ENCODE measurements around the gene ACVR2A.

ACVR2A gene

GRCh38 chr2:147854557-147855134 lies 9.8 kb downstream of the ACVR2A start:
- in situ Hi-C loops (cut with HindIII; ENCODE audit: low sequenced_read_pairs): no loop called here

DNA sequence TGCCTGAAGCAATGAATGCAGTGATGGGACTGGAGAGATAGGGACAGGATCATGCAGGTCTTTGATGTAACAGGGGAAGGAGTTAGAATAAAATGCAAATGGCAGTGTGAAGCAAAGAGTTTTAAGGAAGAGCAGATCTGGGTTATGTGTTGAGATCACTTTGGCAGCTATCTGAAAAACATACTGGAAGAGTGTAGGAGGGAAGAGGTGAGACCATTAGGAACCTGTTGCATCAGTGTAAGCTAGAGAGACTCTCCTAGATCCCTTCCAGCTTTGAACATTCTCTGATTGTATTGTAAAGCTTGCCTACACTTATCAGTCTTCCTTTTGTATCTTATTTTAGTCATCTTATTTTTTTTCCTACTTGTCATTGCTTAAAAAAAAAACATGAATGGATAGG lies 10.5 kb downstream of the ACVR2A start:
- in situ Hi-C loops (cut with HindIII; ENCODE audit: low sequenced_read_pairs): no loop called here

GRCh38 chr2:147855977-147856376 lies 11.1 kb downstream of the ACVR2A start:
- in situ Hi-C loops (cut with HindIII; ENCODE audit: low sequenced_read_pairs): no loop called here

DNA sequence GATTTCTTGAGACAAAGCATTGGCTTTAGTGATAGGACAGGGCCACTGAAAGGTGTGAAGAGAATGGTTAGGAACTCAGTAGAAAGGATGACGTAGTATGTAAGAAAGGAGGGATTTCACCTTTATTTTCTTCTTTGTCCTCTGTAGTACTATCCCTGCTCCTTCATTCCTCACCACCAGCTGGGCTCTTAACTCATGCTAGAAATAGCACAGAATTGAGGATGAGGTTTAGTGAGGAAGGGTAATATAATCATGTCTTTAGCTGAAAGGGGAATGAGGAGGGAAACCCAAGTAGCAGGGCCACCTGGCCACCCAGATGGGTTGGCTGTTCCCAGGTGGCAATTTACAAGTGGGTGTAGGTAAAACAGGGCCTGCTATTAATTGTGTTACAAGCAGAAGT lies 15.2 kb downstream of the ACVR2A start:
- in situ Hi-C loops (cut with HindIII; ENCODE audit: low sequenced_read_pairs): no loop called here

GRCh38 chr2:147862859-147863516 lies 18.2 kb downstream of the ACVR2A start:
- in situ Hi-C loops (cut with HindIII; ENCODE audit: low sequenced_read_pairs): no loop called here

GRCh38 chr2:147863835-147864234 lies 19.0 kb downstream of the ACVR2A start:
- in situ Hi-C loops (cut with HindIII; ENCODE audit: low sequenced_read_pairs): no loop called here

DNA sequence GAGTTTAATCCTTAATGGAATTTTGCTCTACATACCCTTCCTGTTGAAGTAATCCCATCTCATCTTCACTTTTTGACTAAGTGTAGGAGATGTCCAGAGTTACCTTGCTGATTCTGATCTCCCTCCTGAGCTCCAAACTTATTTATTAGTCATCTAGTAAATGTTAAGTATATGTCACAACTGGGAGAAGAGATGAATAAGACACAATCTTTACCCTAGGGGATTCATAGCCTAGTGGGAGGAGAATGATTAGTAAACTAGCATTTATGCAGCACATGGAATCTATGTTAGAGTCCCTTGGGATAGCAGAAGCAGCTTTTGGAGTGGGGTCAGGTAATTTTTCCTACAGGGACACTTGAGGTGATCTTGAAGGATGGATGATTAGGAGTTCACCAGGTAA lies 20.7 kb downstream of the ACVR2A start:
- in situ Hi-C loops (cut with HindIII; ENCODE audit: low sequenced_read_pairs): no loop called here

GRCh38 chr2:147867050-147867449 lies 22.2 kb downstream of the ACVR2A start:
- in situ Hi-C loops (cut with HindIII; ENCODE audit: low sequenced_read_pairs): no loop called here

DNA sequence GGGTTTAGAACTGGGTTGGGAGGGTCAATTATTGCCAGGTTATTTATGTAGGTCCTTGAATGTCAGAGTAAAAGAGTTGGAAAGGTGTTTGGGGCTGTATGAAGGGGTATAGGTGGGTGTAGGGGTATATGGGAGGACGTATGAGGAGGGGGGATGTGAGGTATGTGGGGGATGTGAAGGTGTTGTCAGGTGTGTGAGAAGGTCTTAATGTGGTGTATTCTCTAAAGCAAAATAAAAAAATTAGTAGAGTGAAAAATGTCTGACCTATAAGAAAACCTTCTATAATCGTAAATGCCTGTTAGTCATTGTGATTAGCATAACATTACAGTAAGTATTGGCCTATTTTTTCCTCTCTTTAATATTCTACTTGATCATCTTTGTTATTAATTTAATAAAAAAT lies 25.1 kb downstream of the ACVR2A start:
- in situ Hi-C loops (cut with HindIII; ENCODE audit: low sequenced_read_pairs): no loop called here

GRCh38 chr2:147872967-147873366 lies 28.1 kb downstream of the ACVR2A start:
- in situ Hi-C loops (cut with HindIII; ENCODE audit: low sequenced_read_pairs): no loop called here

DNA sequence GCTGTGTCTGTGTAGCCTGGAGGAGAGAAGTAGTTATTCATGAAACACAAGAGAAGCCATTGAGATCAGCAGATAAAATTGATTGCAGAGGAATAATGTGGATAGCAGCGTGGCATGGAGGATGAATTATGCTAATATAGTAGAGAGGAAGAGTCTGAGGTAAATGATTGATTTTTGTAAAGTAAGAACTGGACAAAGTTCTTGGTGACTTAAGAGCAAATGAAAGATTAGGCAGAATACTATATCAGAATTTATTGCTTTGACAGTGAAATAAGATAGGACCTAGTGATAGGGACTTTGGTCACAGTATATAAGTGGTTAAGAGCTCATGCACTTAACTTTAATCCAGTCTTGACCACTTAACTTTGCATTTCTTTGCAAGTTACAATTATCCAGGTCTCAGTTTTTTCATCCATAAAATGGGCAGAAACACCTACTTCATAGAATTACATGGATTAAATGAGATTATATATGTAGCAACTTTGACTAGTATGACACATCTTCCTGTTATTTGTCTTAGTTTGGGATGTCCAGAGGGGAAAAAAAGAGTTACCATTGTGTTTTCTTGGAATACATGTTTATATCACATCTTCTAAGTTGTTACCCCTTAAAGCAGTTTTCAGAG lies 29.1 kb downstream of the ACVR2A start:
- in situ Hi-C loops (cut with HindIII; ENCODE audit: low sequenced_read_pairs): no loop called here

DNA sequence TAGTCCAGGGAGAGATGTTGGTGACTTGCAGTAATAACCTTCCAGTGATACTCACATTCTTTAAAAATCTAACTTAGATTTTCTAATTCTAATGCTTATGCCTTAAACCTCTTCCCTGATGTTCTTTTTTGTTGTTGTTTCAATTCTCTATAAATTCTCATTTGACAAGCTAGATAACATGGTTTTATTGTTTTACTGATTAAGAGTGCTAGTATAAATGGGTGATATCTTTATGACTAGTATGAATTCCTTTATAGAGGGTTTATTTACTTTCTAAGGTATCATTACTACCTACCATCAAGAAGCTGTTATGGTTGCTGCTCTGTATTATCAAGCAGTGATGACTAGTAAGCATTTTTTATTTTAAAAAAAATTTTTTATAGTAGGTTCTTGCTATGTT lies 35.0 kb downstream of the ACVR2A start:
- in situ Hi-C loops (cut with HindIII; ENCODE audit: low sequenced_read_pairs): no loop called here

- in situ Hi-C loops (cut with HindIII; ENCODE audit: low sequenced_read_pairs): no loop called here
Measured at GRCh38 chr2:147882631-147883030, 37.8 kb downstream of the ACVR2A start.

GRCh38 chr2:147884830-147885229 lies 40.0 kb downstream of the ACVR2A start:
- in situ Hi-C loops (cut with HindIII; ENCODE audit: low sequenced_read_pairs): no loop called here

DNA sequence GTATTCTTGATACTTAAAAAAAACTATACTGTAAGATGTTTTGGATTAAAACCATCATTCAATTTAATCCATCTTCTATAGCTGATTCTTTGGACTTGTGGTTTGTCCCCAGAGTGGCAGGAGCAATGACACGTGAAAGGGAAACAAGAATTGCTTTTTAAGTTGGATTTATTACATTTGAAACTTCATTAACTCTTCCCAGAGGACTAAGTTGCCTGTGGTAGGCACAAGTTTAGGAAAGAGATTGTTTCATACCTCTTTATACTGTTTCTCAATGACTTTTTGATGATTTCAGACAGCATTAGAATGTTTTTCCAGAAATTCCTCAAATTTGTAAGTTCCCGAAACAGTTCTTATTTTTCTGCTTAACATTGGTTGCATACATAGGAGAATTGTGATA lies 41.3 kb downstream of the ACVR2A start:
- in situ Hi-C loops (cut with HindIII; ENCODE audit: low sequenced_read_pairs): no loop called here

GRCh38 chr2:147888680-147889079 lies 43.9 kb downstream of the ACVR2A start:
- in situ Hi-C loops (cut with HindIII; ENCODE audit: low sequenced_read_pairs): no loop called here

- in situ Hi-C loops (cut with HindIII; ENCODE audit: low sequenced_read_pairs): no loop called here
Measured at GRCh38 chr2:147904051-147904450, 59.2 kb downstream of the ACVR2A start.

- in situ Hi-C loops (cut with HindIII; ENCODE audit: low sequenced_read_pairs): no loop called here
Measured at GRCh38 chr2:147909178-147909577, 64.3 kb downstream of the ACVR2A start.

GRCh38 chr2:147910990-147911473 lies 66.2 kb downstream of the ACVR2A start:
- in situ Hi-C loops (cut with HindIII; ENCODE audit: low sequenced_read_pairs): no loop called here

DNA sequence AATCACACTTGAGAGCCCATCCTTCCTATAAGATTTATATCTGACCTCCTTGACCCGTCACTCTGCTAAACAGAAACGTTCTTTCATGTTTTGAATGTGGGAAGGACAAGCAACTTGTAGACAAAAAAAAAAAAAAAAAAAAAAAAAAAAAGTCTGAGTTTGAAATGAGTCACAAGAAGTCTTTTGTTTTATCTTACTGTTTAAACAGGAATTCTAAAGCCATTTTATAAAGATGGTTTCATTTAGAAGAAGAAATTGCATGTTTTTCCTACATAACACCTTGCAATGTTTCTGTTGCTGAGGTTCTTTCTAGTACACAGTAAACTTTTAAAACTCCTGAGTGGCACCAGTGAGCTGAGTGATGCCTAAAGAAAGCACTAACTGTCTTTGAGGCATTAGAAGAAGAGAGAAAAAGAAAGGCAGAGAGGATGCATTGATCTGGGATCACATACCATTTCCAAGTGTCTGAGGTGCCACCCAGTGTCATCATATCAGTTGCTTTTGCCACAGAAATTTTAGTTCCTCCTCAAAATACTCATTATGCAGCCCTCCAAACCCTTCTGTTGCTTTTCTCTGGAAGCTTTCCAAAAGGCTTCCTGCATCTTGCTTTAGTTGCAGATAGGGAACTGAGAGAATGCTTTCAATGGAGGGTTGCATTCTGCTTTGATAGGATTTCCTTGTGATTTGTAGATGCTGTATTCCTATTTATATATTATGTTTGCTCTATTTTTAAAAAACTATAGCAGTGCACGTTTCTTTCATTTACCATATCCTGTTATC lies 69.1 kb downstream of the ACVR2A start:
- in situ Hi-C loops (cut with HindIII; ENCODE audit: low sequenced_read_pairs): no loop called here

DNA sequence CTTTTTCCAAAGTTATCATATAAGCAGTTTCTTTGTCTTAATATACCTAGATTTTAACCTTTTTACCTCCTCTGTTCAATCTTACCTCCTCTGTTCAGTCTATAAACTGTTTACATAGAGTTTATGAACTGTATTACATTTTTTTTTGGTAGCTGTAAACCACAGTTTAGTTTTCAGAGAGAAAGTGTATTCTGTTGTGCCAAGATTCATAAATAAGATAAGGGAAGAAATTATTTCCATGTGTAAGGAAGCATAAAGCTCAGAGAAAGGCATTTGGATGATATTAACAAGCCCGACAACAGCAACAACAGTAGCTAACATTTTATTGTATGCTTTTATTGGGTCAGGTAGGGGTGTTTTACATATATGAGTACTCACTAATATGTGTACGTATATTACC lies 71.2 kb downstream of the ACVR2A start:
- in situ Hi-C loops (cut with HindIII; ENCODE audit: low sequenced_read_pairs): no loop called here

- in situ Hi-C loops (cut with HindIII; ENCODE audit: low sequenced_read_pairs): no loop called here
Measured at GRCh38 chr2:147916723-147917122, 71.9 kb downstream of the ACVR2A start.
